HCT116 (cell line): ENCODE data around the gene KCNE5. TPM values are rescaled to one million over a fixed set of nuclear protein-coding genes. Genes with fewer than 3 reads are reported as not detected.

ENCODE experiments used
- ATAC-seq: fragments of 200-7000 bp; cut with Tn5 transposase; 2 replicates; pipeline ENCODE4 v1.9.1; 2020; ENCODE audit warnings: mild to moderate bottlenecking, moderate library complexity
- BruUV-seq: library from RNA; stranded (reverse); fragments of 400-500 nt; replicated peaks from 2 replicates; lab custom pipeline; 2021; lab: Mats Ljungman, UMichigan
- CTCF ChIA-PET: fragments of 300-600 bp; sonication (Branson Sonifier 250); formaldehyde crosslinking; loops from one replicate; lab custom pipeline; 2021; ENCODE audit warnings: antibody characterized with exemption; lab: Charles Lee
- POLR2A ChIA-PET: fragments of 300-600, 350-600 bp; sonication (Branson Sonifier 250); formaldehyde crosslinking; loops from one replicate; lab custom pipeline; 2021; ENCODE audit warnings: antibody characterized with exemption; lab: Charles Lee
- RAD21 ChIA-PET, 2 experiments: fragments of 300-600 bp; sonication (Branson Sonifier 250); formaldehyde crosslinking; loops; one replicate each; lab custom pipeline; 2023; ENCODE audit warnings: low total read pairs in 2 of 2; ENCODE audit not compliant: uncharacterized antibody in 2 of 2, unreplicated experiment in 2 of 2, low non-redundant PET in 1 of 2; lab: Charles Lee
- DNase-seq: peaks from one replicate; pipeline ENCODE4 v3.0.0-alpha.2; 2010; ENCODE audit warnings: low read depth, low spot score
- H2AFZ ChIP-seq: fragments of 200-600 bp; shearing (Covaris generic), sonication (generic); 2 replicates; pipeline ENCODE4 v1.6.1; 2017; ENCODE audit warnings: low read depth, mixed run types, mixed read lengths, antibody characterized with exemption, low read length; ENCODE audit not compliant: poor library complexity, severe bottlenecking
- H3K27ac ChIP-seq: 2 replicates; pipeline ENCODE4 v1.5.1; 2012; ENCODE audit warnings: low read depth, low read length
- H3K27me3 ChIP-seq: fragments of 200-600 bp; sonication (generic); 2 replicates; pipeline ENCODE4 v1.6.1; 2016; ENCODE audit warnings: mixed run types, low read length, mixed read lengths; ENCODE audit not compliant: insufficient read depth
- H3K36me3 ChIP-seq, 2 experiments: fragments of 200-500 bp in 1 of 2; fragments of 200-600 bp in 1 of 2; sonication (Bioruptor generic) in 1 of 2; sonication (generic) in 1 of 2; 2 replicates each; pipeline versions ENCODE4 v1.5.1 to v1.6.1; 2014 to 2016; ENCODE audit warnings: low read length in 2 of 2, inconsistent platforms in 1 of 2, mixed read lengths in 1 of 2, mixed run types in 1 of 2; ENCODE audit not compliant: insufficient read depth in 2 of 2, control insufficient read depth in 1 of 2
- H3K4me1 ChIP-seq, 2 experiments: fragments of 200-600 bp in 1 of 2; sonication (generic) in 1 of 2; 2 replicates each; pipeline versions ENCODE4 v1.5.1 to v1.6.1; 2012 to 2017; ENCODE audit warnings: low read length in 2 of 2, inconsistent platforms in 1 of 2, mild to moderate bottlenecking in 1 of 2, mixed read lengths in 1 of 2, mixed run types in 1 of 2, moderate library complexity in 1 of 2; ENCODE audit not compliant: insufficient read depth in 2 of 2, control insufficient read depth in 1 of 2
- H3K4me2 ChIP-seq: fragments of 200-600 bp; sonication (generic); 2 replicates; pipeline ENCODE4 v1.6.1; 2017; ENCODE audit warnings: mixed run types, low read length, mixed read lengths
- H3K4me3 ChIP-seq, 2 experiments: fragments of 200-600 bp in 1 of 2; sonication (generic) in 1 of 2; replicated peaks in 1 of 2; 2 replicates each; pipeline ENCODE4 v1.5.1; 2011 to 2016; ENCODE audit warnings: low read length in 2 of 2, control low read depth in 1 of 2, low read depth in 1 of 2, mild to moderate bottlenecking in 1 of 2, mixed read lengths in 1 of 2, mixed run types in 1 of 2
- H3K79me2 ChIP-seq: fragments of 200-600 bp; sonication (generic); 2 replicates; pipeline ENCODE4 v1.6.1; 2017; ENCODE audit warnings: mild to moderate bottlenecking, mixed run types, low read length, moderate library complexity, mixed read lengths; ENCODE audit not compliant: insufficient read depth
- H3K9ac ChIP-seq: fragments of 200-600 bp; sonication (generic); 2 replicates; pipeline ENCODE4 v1.6.1; 2016; ENCODE audit warnings: low read length, mixed read lengths
- H3K9me2 ChIP-seq: fragments of 200-600 bp; sonication (generic), shearing (Covaris generic); 2 replicates; pipeline ENCODE4 v1.6.1; 2017; ENCODE audit warnings: mixed run types, mild to moderate bottlenecking, moderate library complexity; ENCODE audit not compliant: insufficient read depth
- H3K9me3 ChIP-seq, 2 experiments: fragments of 200-500 bp in 1 of 2; fragments of 200-600 bp in 1 of 2; sonication (Bioruptor generic) in 1 of 2; sonication (generic) in 1 of 2; 2 replicates each; pipeline ENCODE4 v1.6.1; 2014 to 2017; ENCODE audit warnings: low read length in 2 of 2, mixed read lengths in 2 of 2, inconsistent platforms in 1 of 2, low read depth in 1 of 2, mild to moderate bottlenecking in 1 of 2, mixed run types in 1 of 2, moderate library complexity in 1 of 2; ENCODE audit not compliant: control insufficient read depth in 1 of 2, insufficient read depth in 1 of 2
- H4K20me1 ChIP-seq: fragments of 200-600 bp; sonication (generic), shearing (Covaris generic); 2 replicates; pipeline ENCODE4 v1.6.1; 2017; ENCODE audit warnings: mixed run types, mild to moderate bottlenecking, moderate library complexity; ENCODE audit not compliant: insufficient read depth
- CBX3 ChIP-seq: IDR thresholded peaks from 2 replicates; pipeline ENCODE4 v1.6.1; 2012; ENCODE audit warnings: low read depth
- CEBPB ChIP-seq: IDR thresholded peaks from 2 replicates; pipeline ENCODE4 v1.6.1; 2012; ENCODE audit warnings: low read depth
- CTCF ChIP-seq, 3 experiments: fragments of 200-600 bp in 1 of 3; sonication (generic) in 1 of 3; IDR thresholded peaks in 2 of 3; conservative IDR thresholded peaks in 1 of 3; 2 replicates each; pipeline ENCODE4 v1.5.1; 2012 to 2017; ENCODE audit warnings: low read depth in 2 of 3, low read length in 2 of 3, antibody characterized with exemption in 1 of 3, borderline replicate concordance in 1 of 3, control low read depth in 1 of 3, mild to moderate bottlenecking in 1 of 3, mixed read lengths in 1 of 3, mixed run types in 1 of 3, moderate library complexity in 1 of 3; ENCODE audit not compliant: insufficient read depth in 1 of 3
- EZH2 ChIP-seq: fragments of 200-600 bp; sonication (generic); IDR thresholded peaks from 2 replicates; pipeline ENCODE4 v1.6.1; 2017; ENCODE audit warnings: antibody characterized with exemption, mixed run types
- EZH2phosphoT487 ChIP-seq: fragments of 200-600 bp; IDR thresholded peaks from 2 replicates; pipeline ENCODE4 v1.6.1; 2018; ENCODE audit warnings: antibody characterized with exemption, borderline replicate concordance
- FOSL1 ChIP-seq: IDR thresholded peaks from 2 replicates; pipeline ENCODE4 v1.6.1; 2012; ENCODE audit warnings: low read depth
- JUND ChIP-seq: IDR thresholded peaks from 2 replicates; pipeline ENCODE4 v1.6.1; 2012
- POLR2A ChIP-seq: IDR thresholded peaks from 2 replicates; pipeline ENCODE4 v1.7.0; 2011; ENCODE audit warnings: borderline replicate concordance; ENCODE audit not compliant: insufficient read depth, insufficient read length; ENCODE audit errors: extremely low read depth
- POLR2AphosphoS5 ChIP-seq: IDR thresholded peaks from 2 replicates; pipeline ENCODE4 v1.6.1; 2011; ENCODE audit warnings: mild to moderate bottlenecking, low read depth, low read length, moderate library complexity
- RAD21 ChIP-seq: IDR thresholded peaks from 2 replicates; pipeline ENCODE4 v1.6.1; 2012; ENCODE audit warnings: low read depth, mild to moderate bottlenecking
- SIN3A ChIP-seq: IDR thresholded peaks from 2 replicates; pipeline ENCODE4 v1.6.1; 2012; ENCODE audit warnings: low read depth
- SP1 ChIP-seq: IDR thresholded peaks from 2 replicates; pipeline ENCODE4 v1.6.1; 2012; ENCODE audit warnings: low read depth
- SRF ChIP-seq: IDR thresholded peaks from 2 replicates; pipeline ENCODE4 v1.6.1; 2012; ENCODE audit warnings: low read depth
- TCF7L2 ChIP-seq: IDR thresholded peaks from 2 replicates; pipeline ENCODE4 v1.7.0; 2011; ENCODE audit warnings: borderline replicate concordance, inconsistent platforms; ENCODE audit not compliant: insufficient read depth, insufficient read length; ENCODE audit errors: extremely low read depth
- YY1 ChIP-seq: IDR thresholded peaks from 2 replicates; pipeline ENCODE4 v1.6.1; 2011; ENCODE audit warnings: low read length, low read depth, moderate library complexity, mild to moderate bottlenecking; ENCODE audit not compliant: insufficient replicate concordance; ENCODE audit errors: extremely low read depth
- ZFX ChIP-seq: fragments of 450-650 bp; IDR thresholded peaks from 2 replicates; pipeline ENCODE4 v1.6.1; 2017
- ZNF274 ChIP-seq: fragments of 200-500 bp; sonication (Bioruptor generic); IDR thresholded peaks from 2 replicates; pipeline ENCODE4 v1.6.1; 2014; ENCODE audit warnings: mild to moderate bottlenecking, low read depth, low read length, inconsistent platforms
- intact Hi-C: fragments of 100-400 bp; cut with micrococcal nuclease; formaldehyde crosslinking; loops from 2 replicates; pipeline ENCODE4 v1.10.0; 2022
- total RNA-seq: library from RNA; stranded (reverse); gene quantifications from one replicate; pipeline ENCODE4 v1.2.1, GENCODE V29; 2021; ENCODE audit not compliant: unreplicated experiment
- TF ChIP-seq, protein P1 (sequence below): IDR thresholded peaks from 2 replicates; pipeline ENCODE4 v1.6.1; 2012
- TF ChIP-seq, protein P2 (sequence below): IDR thresholded peaks from 2 replicates; pipeline ENCODE4 v1.6.1; 2012; ENCODE audit warnings: low read depth
- TF ChIP-seq, protein P3 (sequence below): IDR thresholded peaks from 2 replicates; pipeline ENCODE4 v1.6.1; 2012

The KCNE5 gene
- total RNA-seq, 1 experiment from 2014 or later = not detected

DNA sequence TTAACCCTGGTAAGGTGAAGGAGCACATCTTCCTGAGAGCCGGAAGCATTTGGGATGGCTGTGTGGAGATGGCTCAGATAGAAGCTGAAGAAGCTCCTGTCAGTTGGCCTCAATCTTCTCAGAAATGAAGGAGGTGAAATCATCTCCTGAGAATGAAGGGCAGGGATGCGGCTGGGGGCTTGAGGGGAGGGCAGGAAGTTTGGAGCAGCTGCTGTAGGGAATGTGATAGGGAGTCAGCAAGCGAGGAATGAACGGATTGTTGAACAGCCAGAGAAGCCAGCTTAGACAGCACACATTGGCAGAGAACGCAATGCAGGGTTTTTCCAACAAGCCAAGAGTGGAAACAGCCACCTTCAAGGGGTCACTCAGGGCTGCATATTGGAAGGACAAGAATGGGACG lies 10.0 kb downstream of the KCNE5 start:
- H3K27ac ChIP-seq = no peak overlapping the region
- CTCF ChIA-PET = no interaction called here
- no peak overlapping the region for H3K4me2 ChIP-seq
- H4K20me1 ChIP-seq = no peaks in the 10 kb centered on the region
- no peaks in the 10 kb centered on the region for H3K4me1 ChIP-seq
- H3K36me3 ChIP-seq = no peaks in the 10 kb centered on the region
- no TSS peak for BruUV-seq
- no peaks in the 10 kb centered on the region for H3K9me3 ChIP-seq
- no peak overlapping the region for H3K9ac ChIP-seq
- intact Hi-C loops = no loop called here
- H3K27me3 ChIP-seq = no peaks in the 10 kb centered on the region
- H3K9me2 ChIP-seq = no peaks in the 10 kb centered on the region
- no peak overlapping the region for H2AFZ ChIP-seq
- POLR2A ChIA-PET = no interaction called here
- ATAC-seq (no peak), DNase-seq (no peak)
- H3K79me2 ChIP-seq = no peaks in the 10 kb centered on the region
- RAD21 ChIA-PET = no interaction called here
- no peak overlapping the region for H3K4me3 ChIP-seq
- no peak for TF ChIP-seq ZFX
- no peak for TF ChIP-seq SIN3A
- TF ChIP-seq, protein P1, sequence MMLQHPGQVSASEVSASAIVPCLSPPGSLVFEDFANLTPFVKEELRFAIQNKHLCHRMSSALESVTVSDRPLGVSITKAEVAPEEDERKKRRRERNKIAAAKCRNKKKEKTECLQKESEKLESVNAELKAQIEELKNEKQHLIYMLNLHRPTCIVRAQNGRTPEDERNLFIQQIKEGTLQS = no peak
- no peak for TF ChIP-seq SP1
- TF ChIP-seq POLR2AphosphoS5 = no peak
- no peak for TF ChIP-seq YY1
- no peak for TF ChIP-seq TCF7L2
- TF ChIP-seq, protein P2, sequence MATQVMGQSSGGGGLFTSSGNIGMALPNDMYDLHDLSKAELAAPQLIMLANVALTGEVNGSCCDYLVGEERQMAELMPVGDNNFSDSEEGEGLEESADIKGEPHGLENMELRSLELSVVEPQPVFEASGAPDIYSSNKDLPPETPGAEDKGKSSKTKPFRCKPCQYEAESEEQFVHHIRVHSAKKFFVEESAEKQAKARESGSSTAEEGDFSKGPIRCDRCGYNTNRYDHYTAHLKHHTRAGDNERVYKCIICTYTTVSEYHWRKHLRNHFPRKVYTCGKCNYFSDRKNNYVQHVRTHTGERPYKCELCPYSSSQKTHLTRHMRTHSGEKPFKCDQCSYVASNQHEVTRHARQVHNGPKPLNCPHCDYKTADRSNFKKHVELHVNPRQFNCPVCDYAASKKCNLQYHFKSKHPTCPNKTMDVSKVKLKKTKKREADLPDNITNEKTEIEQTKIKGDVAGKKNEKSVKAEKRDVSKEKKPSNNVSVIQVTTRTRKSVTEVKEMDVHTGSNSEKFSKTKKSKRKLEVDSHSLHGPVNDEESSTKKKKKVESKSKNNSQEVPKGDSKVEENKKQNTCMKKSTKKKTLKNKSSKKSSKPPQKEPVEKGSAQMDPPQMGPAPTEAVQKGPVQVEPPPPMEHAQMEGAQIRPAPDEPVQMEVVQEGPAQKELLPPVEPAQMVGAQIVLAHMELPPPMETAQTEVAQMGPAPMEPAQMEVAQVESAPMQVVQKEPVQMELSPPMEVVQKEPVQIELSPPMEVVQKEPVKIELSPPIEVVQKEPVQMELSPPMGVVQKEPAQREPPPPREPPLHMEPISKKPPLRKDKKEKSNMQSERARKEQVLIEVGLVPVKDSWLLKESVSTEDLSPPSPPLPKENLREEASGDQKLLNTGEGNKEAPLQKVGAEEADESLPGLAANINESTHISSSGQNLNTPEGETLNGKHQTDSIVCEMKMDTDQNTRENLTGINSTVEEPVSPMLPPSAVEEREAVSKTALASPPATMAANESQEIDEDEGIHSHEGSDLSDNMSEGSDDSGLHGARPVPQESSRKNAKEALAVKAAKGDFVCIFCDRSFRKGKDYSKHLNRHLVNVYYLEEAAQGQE = no peak
- no peak for TF ChIP-seq JUND
- TF ChIP-seq CBX3 = no peak
- TF ChIP-seq RAD21 = no peak
- no peak for TF ChIP-seq POLR2A
- TF ChIP-seq SRF = no peak
- TF ChIP-seq, protein P3, sequence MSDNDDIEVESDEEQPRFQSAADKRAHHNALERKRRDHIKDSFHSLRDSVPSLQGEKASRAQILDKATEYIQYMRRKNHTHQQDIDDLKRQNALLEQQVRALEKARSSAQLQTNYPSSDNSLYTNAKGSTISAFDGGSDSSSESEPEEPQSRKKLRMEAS = no peak
- TF ChIP-seq EZH2 = no peak
- no peak for TF ChIP-seq FOSL1
- no peak for TF ChIP-seq CTCF (IDR thresholded peaks at IDR 0.05 in 2 of 3, conservative IDR thresholded peaks at IDR 0.05 in 1 of 3; ENCODE audit: borderline replicate concordance in 1 of 3, insufficient read depth in 1 of 3, low read depth in 2 of 3, low read length in 2 of 3)
- no peak for TF ChIP-seq ZNF274
- no peak for TF ChIP-seq CEBPB
- TF ChIP-seq EZH2phosphoT487 = no peak
